Measurements from ENCODE around the gene TEX51.

TEX51 gene

DNA sequence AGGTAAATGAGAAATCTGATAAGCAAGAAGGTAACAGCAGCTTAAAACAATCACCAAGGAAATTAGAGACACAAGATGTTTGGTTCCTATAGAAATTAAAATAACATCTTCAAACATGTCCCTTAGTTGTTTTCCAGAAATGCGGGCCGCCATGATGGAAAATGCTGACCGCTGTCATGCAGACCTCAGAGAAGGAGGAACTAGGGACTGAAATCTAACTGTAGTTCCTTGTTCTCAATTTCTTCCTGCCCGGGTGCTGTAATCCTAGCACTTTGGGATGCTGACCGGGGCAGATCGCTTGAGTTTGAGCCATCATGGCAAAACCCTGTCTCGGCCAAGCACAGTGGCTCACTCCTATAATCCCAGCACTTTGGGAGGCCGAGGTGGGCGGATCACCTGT lies 51.1 kb downstream of the TEX51 start:
- no peak for TF ChIP-seq TAF1 (IDR thresholded peaks at IDR 0.05; ENCODE audit: low read depth)
- TF ChIP-seq CREB1 (IDR thresholded peaks at IDR 0.05; ENCODE audit: low read depth) = no peak
- TF ChIP-seq YY1 (IDR thresholded peaks at IDR 0.05; ENCODE audit: low read depth) = no peak
- no peak for TF ChIP-seq EGR1 (IDR thresholded peaks at IDR 0.05)
- no peak for TF ChIP-seq ZBTB7A (IDR thresholded peaks at IDR 0.05; ENCODE audit: low read depth)
- TF ChIP-seq, protein P1, sequence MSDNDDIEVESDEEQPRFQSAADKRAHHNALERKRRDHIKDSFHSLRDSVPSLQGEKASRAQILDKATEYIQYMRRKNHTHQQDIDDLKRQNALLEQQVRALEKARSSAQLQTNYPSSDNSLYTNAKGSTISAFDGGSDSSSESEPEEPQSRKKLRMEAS (IDR thresholded peaks at IDR 0.05) = no peak
- TF ChIP-seq FOXM1 (IDR thresholded peaks at IDR 0.05; ENCODE audit: borderline replicate concordance, low read depth) = no peak
- TF ChIP-seq NFIC (IDR thresholded peaks at IDR 0.05) = no peak
- TF ChIP-seq EP300 (IDR thresholded peaks at IDR 0.05; ENCODE audit: borderline replicate concordance) = no peak
- TF ChIP-seq, protein P2, sequence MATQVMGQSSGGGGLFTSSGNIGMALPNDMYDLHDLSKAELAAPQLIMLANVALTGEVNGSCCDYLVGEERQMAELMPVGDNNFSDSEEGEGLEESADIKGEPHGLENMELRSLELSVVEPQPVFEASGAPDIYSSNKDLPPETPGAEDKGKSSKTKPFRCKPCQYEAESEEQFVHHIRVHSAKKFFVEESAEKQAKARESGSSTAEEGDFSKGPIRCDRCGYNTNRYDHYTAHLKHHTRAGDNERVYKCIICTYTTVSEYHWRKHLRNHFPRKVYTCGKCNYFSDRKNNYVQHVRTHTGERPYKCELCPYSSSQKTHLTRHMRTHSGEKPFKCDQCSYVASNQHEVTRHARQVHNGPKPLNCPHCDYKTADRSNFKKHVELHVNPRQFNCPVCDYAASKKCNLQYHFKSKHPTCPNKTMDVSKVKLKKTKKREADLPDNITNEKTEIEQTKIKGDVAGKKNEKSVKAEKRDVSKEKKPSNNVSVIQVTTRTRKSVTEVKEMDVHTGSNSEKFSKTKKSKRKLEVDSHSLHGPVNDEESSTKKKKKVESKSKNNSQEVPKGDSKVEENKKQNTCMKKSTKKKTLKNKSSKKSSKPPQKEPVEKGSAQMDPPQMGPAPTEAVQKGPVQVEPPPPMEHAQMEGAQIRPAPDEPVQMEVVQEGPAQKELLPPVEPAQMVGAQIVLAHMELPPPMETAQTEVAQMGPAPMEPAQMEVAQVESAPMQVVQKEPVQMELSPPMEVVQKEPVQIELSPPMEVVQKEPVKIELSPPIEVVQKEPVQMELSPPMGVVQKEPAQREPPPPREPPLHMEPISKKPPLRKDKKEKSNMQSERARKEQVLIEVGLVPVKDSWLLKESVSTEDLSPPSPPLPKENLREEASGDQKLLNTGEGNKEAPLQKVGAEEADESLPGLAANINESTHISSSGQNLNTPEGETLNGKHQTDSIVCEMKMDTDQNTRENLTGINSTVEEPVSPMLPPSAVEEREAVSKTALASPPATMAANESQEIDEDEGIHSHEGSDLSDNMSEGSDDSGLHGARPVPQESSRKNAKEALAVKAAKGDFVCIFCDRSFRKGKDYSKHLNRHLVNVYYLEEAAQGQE (IDR thresholded peaks at IDR 0.05; ENCODE audit: low read depth) = no peak

DNA sequence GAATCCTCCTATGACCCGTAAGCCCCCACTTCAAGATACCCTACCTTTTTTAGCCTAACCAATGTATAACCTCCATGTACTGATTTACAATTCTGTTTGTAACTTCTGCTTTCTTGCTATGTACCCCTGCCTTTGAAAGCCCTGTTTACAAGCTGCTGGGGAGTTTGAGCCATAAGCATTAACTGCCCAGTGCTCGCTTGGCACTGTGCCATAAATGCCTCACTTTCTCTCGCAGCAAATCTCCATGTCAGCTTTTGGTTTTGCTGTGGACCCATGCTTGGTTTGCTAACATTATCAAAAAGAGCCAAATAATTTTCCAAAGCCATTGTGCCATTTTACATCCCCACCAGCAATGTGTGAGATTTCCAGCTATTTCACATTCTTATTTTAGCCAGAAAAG lies 51.8 kb downstream of the TEX51 start:
- TF ChIP-seq TCF12 (IDR thresholded peaks at IDR 0.05; ENCODE audit: low read depth) (no peak), NFIC (IDR thresholded peaks at IDR 0.05) (peak; percentile 15; the same call in 1 of the 2 replicates)
